RWPE1 (cell line): Measurements from ENCODE around the gene EGF.

Experiments used
- CTCF ChIA-PET: fragments of 350-600 bp; sonication (Branson Sonifier 250); formaldehyde crosslinking; extraction: SDS; loops from one replicate; lab custom pipeline; 2021; lab: Yijun Ruan, JAX
- POLR2A ChIA-PET: fragments of 400-600 bp; formaldehyde crosslinking; extraction: SDS; loops from one replicate; lab custom pipeline; 2020; ENCODE audit warnings: antibody characterized with exemption; ENCODE audit not compliant: low non-redundant PET; lab: Yijun Ruan, JAX
- DNase-seq: peaks from one replicate; pipeline ENCODE4 v3.0.0; 2012; ENCODE audit warnings: low spot score
- H3K27ac ChIP-seq: fragments of 450-650 bp; 2 replicates; pipeline ENCODE4 v1.5.1; 2017
- CTCF ChIP-seq: fragments of 450-650 bp; conservative IDR thresholded peaks from 2 replicates; pipeline ENCODE4 v1.5.1; 2017; ENCODE audit warnings: low read depth, mild to moderate bottlenecking

Gene EGF

GRCh38 chr4:109952612-109953011 lies 39.9 kb downstream of the EGF start:
- no peak overlapping the region for H3K27ac ChIP-seq
- POLR2A ChIA-PET = no interaction called here
- CTCF ChIA-PET = interaction anchor here (0.6 kb wide), 1 partner anchor 19 kb away, joined by 3 read pairs; no protein-coding TSS in a partner anchor
- TF ChIP-seq CTCF = no peak
- DNase-seq = no peak

- ChIA-PET CTCF (no interaction called here), POLR2A (no interaction called here)
- no peak for DNase-seq
- TF ChIP-seq CTCF = no peak
- H3K27ac ChIP-seq = no peak overlapping the region
Observed at GRCh38 chr4:109953556-109953955, 40.9 kb downstream of the EGF start.

- no peak overlapping the region for H3K27ac ChIP-seq
- no peak for TF ChIP-seq CTCF
- ChIA-PET POLR2A (no interaction called here), CTCF (interaction anchor here (0.5 kb wide), 1 partner anchor 222 kb away, joined by 3 read pairs; no protein-coding TSS in a partner anchor)
- no peak for DNase-seq
Observed at GRCh38 chr4:109955146-109955545, 42.5 kb downstream of the EGF start.

- no peak for DNase-seq
- POLR2A ChIA-PET = no interaction called here
Observed at GRCh38 chr4:109957227-109957626, 44.5 kb downstream of the EGF start.

GRCh38 chr4:109959195-109959594 lies 46.5 kb downstream of the EGF start:
- no peak for DNase-seq
- ChIA-PET POLR2A (interaction anchor here (0.7 kb wide), 1 partner anchor 490 kb away, joined by 6 read pairs; no protein-coding TSS in a partner anchor), CTCF (interaction anchor here (0.6 kb wide), 1 partner anchor 513 kb away, joined by 3 read pairs; no protein-coding TSS in a partner anchor)
- no peak for TF ChIP-seq CTCF
- H3K27ac ChIP-seq = no peak overlapping the region

More at GRCh38 chr4:109957227-109957626, 44.5 kb downstream of the EGF start:
- CTCF ChIA-PET = no interaction called here
- no peak for TF ChIP-seq CTCF
- no peak overlapping the region for H3K27ac ChIP-seq

- TF ChIP-seq CTCF = no peak
- no peak overlapping the region for H3K27ac ChIP-seq
- DNase-seq = no peak
- ChIA-PET POLR2A (no interaction called here), CTCF (interaction anchor here (0.6 kb wide), 1 partner anchor 117 kb away, joined by 4 read pairs; no protein-coding TSS in a partner anchor)
Observed at GRCh38 chr4:109962401-109962800, 49.7 kb downstream of the EGF start.
